NCI-H82 treated with DMSO at 0.1 percent for 48 hours (cell line): ENCODE data around the gene PPM1H.
"Not testable (repeated sequence)": the region's sequence is repeated elsewhere in the genome, so short reads cannot be mapped to it uniquely, and the experiment has no call there.

ENCODE experiments used
- DNase-seq: peaks from one replicate; lab custom pipeline; 2025; ENCODE audit not compliant: unreplicated experiment; lab: John Stamatoyannopoulos, UW

PPM1H gene

GRCh38 chr12:62739266-62740015, 195.5 kb downstream of the PPM1H start:
- DNase-seq, result no peak

DNA sequence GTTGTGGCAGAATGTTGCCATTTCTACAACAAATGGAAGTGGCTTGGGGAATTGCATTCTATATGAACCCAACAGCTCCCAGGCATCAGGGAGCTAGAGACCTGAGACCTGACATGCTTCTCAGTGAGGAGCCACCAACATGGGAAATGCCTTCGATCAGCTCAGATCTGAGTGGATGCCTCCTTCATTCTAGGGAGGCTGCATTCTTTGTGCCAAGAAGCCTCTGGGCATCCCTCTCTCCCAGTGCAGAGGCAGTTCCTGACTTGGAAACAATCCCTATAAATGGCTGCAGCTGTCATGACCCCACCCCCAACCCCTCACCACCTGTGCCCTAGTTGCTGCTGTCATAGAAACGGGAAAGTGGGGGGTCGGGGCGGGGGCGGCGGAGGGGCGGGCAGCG, 196.3 kb downstream of the PPM1H start:
- no peak for DNase-seq

DNA sequence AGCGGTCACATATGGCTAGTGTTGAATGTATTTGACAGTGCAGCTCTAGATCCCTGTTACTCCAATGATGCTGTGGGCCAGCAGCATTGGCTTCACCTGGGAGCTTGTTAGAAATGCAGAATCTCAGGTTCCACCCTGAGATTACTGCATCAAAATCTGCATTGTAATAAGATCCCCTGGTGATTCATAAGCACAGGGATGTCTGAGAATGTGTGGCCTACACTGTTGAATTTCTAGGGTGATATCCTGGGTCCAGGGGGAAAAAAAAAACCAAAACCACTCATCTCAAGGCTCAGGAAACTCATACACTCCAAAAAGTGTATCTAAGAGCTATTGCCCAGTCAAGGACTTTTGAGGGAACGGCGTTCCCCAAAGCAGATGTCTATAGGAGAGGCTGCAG, 196.8 kb downstream of the PPM1H start:
- DNase-seq, result no peak

DNA sequence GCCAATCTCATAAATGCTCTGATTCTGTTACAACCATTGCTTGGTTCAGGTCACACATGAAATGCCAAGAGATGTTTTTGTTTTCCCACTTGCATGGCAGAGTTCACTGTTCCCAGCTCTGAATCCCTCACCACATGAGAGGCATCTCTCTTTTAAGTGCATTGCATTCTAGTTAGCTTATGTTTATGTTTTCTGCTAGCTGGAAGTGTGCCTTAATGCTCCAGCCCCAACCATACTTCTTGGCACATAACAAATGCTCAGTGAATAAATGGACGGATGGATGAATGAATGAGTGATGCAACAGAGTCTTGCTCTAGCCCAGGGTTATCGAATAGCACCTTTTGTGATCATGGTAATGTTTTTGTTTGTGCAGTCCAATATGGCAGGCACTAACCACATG, 197.3 kb downstream of the PPM1H start:
- no peak for DNase-seq

- DNase-seq, result no peak
Measured at GRCh38 chr12:62737188-62737587, 197.8 kb downstream of the PPM1H start.

GRCh38 chr12:62736596-62736995, 198.4 kb downstream of the PPM1H start:
- DNase-seq, result no peak

DNA sequence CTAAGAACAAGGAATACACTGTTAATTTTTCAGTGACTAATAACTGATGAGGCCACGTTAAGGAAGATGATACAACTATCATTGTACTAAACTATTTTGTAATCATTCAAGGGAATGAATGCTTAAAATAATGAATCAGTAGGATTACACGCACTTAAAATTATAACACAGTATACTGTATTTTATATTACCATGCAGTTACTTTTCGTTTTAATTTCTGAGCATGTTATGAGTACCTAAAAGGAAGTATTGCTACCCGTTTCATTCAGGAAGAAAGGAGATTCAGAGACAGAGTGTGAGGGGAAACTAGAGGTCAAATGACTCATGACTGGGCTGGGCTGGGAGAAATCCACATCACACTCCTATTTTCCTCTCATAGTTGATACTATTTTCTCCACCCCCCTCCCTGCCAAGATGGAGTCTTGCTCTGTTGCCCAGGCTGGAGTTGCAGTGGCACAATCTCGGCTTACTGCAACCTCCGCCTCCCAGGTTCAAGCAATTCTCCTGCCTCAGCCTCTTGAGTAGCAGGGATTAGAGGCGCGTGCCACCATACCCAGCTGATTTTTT, 202.0 kb downstream of the PPM1H start:
- DNase-seq, result no peak

GRCh38 chr12:62731055-62731820, 203.7 kb downstream of the PPM1H start:
- DNase-seq, result no peak

- DNase-seq, result no peak
Measured at GRCh38 chr12:62730649-62731048, 204.3 kb downstream of the PPM1H start.

- DNase-seq, result not testable (repeated sequence)
Measured at GRCh38 chr12:62729579-62730544, 205.1 kb downstream of the PPM1H start.

- no peak for DNase-seq
Measured at GRCh38 chr12:62728741-62729140, 206.2 kb downstream of the PPM1H start.

- no peak for DNase-seq
Measured at GRCh38 chr12:62726471-62726980, 208.4 kb downstream of the PPM1H start.

DNA sequence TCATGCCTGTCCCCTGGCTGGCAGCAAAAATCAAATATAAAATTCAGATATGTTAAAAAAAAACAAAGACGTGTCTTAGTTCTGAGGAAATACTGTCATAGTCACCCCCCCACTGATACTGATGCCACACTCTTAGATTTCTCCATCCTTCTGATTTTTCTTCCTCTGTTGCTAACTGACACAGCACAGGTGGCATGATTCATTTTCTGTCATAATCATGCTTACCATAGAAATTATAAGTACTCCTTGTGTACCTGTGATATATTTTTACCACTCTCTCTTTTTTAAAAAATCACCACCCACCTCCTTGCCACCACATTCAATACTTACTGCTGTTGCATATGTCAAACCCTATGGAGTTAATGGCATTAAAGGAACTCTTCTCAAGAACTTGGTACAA, 209.2 kb downstream of the PPM1H start:
- no peak for DNase-seq

DNA sequence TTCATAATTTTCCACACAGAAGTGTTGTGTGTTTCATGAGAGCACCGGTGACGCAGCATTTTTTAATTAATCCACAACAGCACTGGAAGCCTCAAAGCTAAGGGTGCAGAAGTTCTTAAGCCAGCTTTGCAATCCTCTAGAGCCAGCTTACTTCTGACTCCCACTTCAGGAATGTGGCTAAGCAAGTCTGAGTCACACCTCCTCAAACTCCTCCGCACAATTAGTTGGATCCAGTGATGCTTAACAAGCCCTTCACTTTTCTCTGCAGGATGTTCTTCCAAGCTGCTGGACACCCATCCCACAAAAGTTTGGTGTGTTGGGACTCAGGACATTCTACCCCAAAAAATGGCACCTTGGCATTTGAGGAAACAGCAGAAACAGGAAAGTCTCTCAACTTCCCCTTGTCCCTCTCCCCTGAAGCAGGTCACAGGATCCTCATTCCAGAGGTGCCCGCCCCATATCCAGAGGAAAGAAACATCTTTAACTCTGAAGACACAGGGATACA, 210.0 kb downstream of the PPM1H start:
- peak; percentile 75 for DNase-seq

- no peak for DNase-seq
Measured at GRCh38 chr12:62724285-62724684, 210.7 kb downstream of the PPM1H start.

DNA sequence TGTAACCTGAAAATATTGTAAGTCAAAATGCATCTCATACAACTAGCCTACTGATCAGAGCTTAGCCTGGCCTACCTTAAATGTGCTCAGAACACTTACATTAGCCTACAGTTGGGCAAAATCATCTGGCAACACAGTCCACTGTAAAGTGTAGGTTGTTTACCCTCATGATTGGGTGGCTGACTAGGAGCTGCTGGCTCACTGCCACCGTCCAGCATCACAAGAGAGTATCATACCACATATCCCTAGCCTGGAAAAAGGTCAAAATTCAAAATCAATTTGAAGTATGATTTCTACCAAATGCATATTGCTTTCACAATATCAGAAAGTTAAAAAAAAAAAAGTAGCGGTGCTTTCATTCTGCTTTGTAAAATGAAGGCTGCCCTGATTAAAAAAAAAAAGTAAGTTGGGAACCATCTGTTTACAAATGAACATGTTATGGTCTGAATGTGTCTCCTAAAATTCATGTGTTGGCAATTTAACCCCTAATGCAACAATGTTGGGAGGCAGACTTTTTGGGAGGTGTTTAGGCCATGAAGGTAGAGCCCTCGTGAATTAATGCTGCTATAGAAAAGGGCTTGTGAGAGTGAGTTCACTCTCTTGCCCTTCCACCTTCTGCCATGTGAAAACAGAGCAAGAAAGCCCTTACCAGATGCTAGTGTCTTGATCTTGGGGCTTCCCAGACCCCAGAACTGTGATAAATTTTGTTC, 211.8 kb downstream of the PPM1H start:
- DNase-seq, result no peak

GRCh38 chr12:62720661-62721330, 214.2 kb downstream of the PPM1H start:
- peak; percentile 35 for DNase-seq

DNA sequence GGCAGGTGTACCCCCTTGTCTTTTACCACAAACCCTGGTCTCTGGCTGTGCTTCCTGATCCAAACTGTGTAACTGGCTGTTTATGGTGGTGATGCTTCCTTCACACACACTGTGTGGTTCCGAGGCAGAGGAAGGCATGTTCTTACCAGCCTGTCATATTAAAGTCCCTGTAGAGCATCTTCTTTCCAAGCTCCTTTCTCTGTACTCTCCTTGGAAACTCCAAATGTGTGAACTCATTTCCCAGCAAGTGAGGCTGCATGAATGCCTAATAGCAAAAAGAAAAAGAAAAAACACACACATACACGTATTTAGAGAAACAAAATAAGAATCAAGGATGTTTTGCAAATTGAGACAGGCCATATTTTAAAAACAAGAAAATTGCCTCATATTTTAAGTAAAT, 214.9 kb downstream of the PPM1H start:
- DNase-seq, result no peak

- no peak for DNase-seq
Measured at GRCh38 chr12:62718762-62719426, 216.1 kb downstream of the PPM1H start.
